Gastrocnemius medialis (tissue), 4 donors: ENCODE data around the gene GFAP. TPM values are rescaled to one million over a fixed set of nuclear protein-coding genes. Genes with fewer than 3 reads are reported as not detected.

Experiments
- ATAC-seq, 2 donors: fragments of 150-250 bp; one replicate each; pipeline ENCODE4 v1.9.1; 2016
- DNase-seq, 2 donors: peaks; one replicate each; pipeline ENCODE4 v3.0.0-alpha.2; 2019
- H3K27ac ChIP-seq, 4 donors: fragments of 200-600 bp; sonication (generic); 1 replicate in 1 of 4; 2 replicates in 3 of 4; pipeline ENCODE4 v1.5.1; 2016 to 2018; ENCODE audit warnings: mild to moderate bottlenecking in 2 of 4, moderate library complexity in 1 of 4
- H3K27me3 ChIP-seq, 3 donors: fragments of 200-600 bp; sonication (generic) in 2 of 3; 1 replicate in 1 of 3; 2 replicates in 2 of 3; pipeline versions ENCODE4 v1.5.1 to v1.6.0; 2016 to 2019; ENCODE audit warnings: mild to moderate bottlenecking in 1 of 3, moderate library complexity in 1 of 3
- H3K36me3 ChIP-seq, 2 donors: fragments of 200-600 bp; sonication (generic) in 1 of 2; one replicate each; pipeline ENCODE4 v1.5.1; 2017 to 2018
- H3K4me1 ChIP-seq, 2 donors: fragments of 200-600 bp; sonication (generic) in 1 of 2; one replicate each; pipeline ENCODE4 v1.5.1; 2016 to 2017; ENCODE audit warnings: mild to moderate bottlenecking in 2 of 2
- H3K4me3 ChIP-seq, 4 donors: fragments of 200-600 bp; sonication (generic) in 3 of 4; 1 replicate in 1 of 4; 2 replicates in 3 of 4; pipeline ENCODE4 v1.5.1; 2016 to 2019; ENCODE audit warnings: mild to moderate bottlenecking in 2 of 4
- H3K9me3 ChIP-seq, 3 donors: fragments of 200-600 bp; sonication (generic) in 2 of 3; 1 replicate in 1 of 3; 2 replicates in 2 of 3; pipeline ENCODE4 v1.5.1; 2016 to 2019
- CTCF ChIP-seq, 5 experiments: fragments of 450-650 bp in 3 of 5; fragments of 200-600 bp in 2 of 5; sonication (generic) in 2 of 5; IDR thresholded peaks in 4 of 5; conservative IDR thresholded peaks in 1 of 5; 1 replicate in 4 of 5; 2 replicates in 1 of 5; pipeline ENCODE4 v1.5.1; 2016 to 2019; ENCODE audit warnings: antibody characterized with exemption in 5 of 5, mild to moderate bottlenecking in 3 of 5, moderate library complexity in 3 of 5
- POLR2A ChIP-seq, 2 donors: fragments of 450-650 bp; IDR thresholded peaks; one replicate each; pipeline ENCODE4 v1.6.1; 2017; ENCODE audit warnings: antibody characterized with exemption in 2 of 2, mild to moderate bottlenecking in 2 of 2, moderate library complexity in 2 of 2
- in situ Hi-C, 4 donors: fragments of 200-750 bp; cut with MboI; loops; one replicate each; pipeline versions ENCODE4 v1.15.0 to v1.8.0; 2017; ENCODE audit warnings: low sequenced_read_pairs in 4 of 4
- intact Hi-C: fragments of 100-400 bp; cut with DNase I; formaldehyde crosslinking; loops from one replicate; pipeline ENCODE4 v1.15.1; 2023; ENCODE audit warnings: low total_unique reads
- total RNA-seq, 4 donors: library from RNA; depleted of rRNA; stranded (reverse); fragments of >200 nt; gene quantifications; one replicate each; pipeline versions ENCODE4 v1.1.0 to v1.2.3, GENCODE V29; 2016

GFAP gene
- total RNA-seq, 4 donors from 2014 or later = not detected

- H3K27ac ChIP-seq = no peak overlapping the region
- no peaks in the 10 kb centered on the region for H3K27me3 ChIP-seq
- H3K36me3 ChIP-seq = no peaks in the 10 kb centered on the region
- no peaks in the 10 kb centered on the region for H3K9me3 ChIP-seq
- ATAC-seq = no peak
- H3K4me1 ChIP-seq = peaks cover 0 to 6% of the 10 kb centered on the region in 2 donors
- TF ChIP-seq CTCF (IDR thresholded peaks at IDR 0.05 in 4 of 5, conservative IDR thresholded peaks at IDR 0.05 in 1 of 5) = no peak
- no peak for TF ChIP-seq POLR2A (IDR thresholded peaks at IDR 0.05)
- no peak for DNase-seq
- in situ Hi-C loops (no loop called here), intact Hi-C loops (no loop called here)
- H3K4me3 ChIP-seq = no peak overlapping the region
These were observed 17.4 kb upstream of the GFAP start for GRCh38 chr17:44932787-44933097.

GRCh38 chr17:44932096-44932786, 16.9 kb upstream of the GFAP start:
- Histone ChIP-seq H3K27ac (no peak overlapping the region), H3K36me3 (no peaks in the 10 kb centered on the region), H3K27me3 (no peaks in the 10 kb centered on the region), H3K9me3 (no peaks in the 10 kb centered on the region), H3K4me1 (peaks cover 0 to 6% of the 10 kb centered on the region in 2 donors), H3K4me3 (no peak overlapping the region)
- intact Hi-C loops = no loop called here
- DNase-seq (no peak), ATAC-seq (no peak)
- in situ Hi-C loops = no loop called here
- no peak for TF ChIP-seq POLR2A (IDR thresholded peaks at IDR 0.05)
- TF ChIP-seq CTCF (IDR thresholded peaks at IDR 0.05 in 4 of 5, conservative IDR thresholded peaks at IDR 0.05 in 1 of 5) = no peak

- H3K36me3 ChIP-seq = no peaks in the 10 kb centered on the region
- H3K4me1 ChIP-seq = peaks cover 0 to 6% of the 10 kb centered on the region in 2 donors
- ATAC-seq (no peak), DNase-seq (no peak)
- H3K27me3 ChIP-seq = no peaks in the 10 kb centered on the region
- in situ Hi-C loops (no loop called here), intact Hi-C loops (no loop called here)
- no peaks in the 10 kb centered on the region for H3K9me3 ChIP-seq
- no peak overlapping the region for H3K27ac ChIP-seq
- no peak overlapping the region for H3K4me3 ChIP-seq
- no peak for TF ChIP-seq CTCF (IDR thresholded peaks at IDR 0.05 in 4 of 5, conservative IDR thresholded peaks at IDR 0.05 in 1 of 5)
- no peak for TF ChIP-seq POLR2A (IDR thresholded peaks at IDR 0.05)
These were observed 16.1 kb upstream of the GFAP start for GRCh38 chr17:44931376-44931775.

GRCh38 chr17:44930667-44931066, 15.4 kb upstream of the GFAP start:
- Histone ChIP-seq H3K36me3 (no peaks in the 10 kb centered on the region), H3K27ac (no peak overlapping the region), H3K4me1 (peaks cover 0 to 6% of the 10 kb centered on the region in 2 donors), H3K4me3 (no peak overlapping the region), H3K9me3 (no peaks in the 10 kb centered on the region), H3K27me3 (no peaks in the 10 kb centered on the region)
- ATAC-seq = no peak
- intact Hi-C loops = no loop called here
- in situ Hi-C loops = no loop called here
- no peak for DNase-seq
- TF ChIP-seq POLR2A (IDR thresholded peaks at IDR 0.05) = no peak
- no peak for TF ChIP-seq CTCF (IDR thresholded peaks at IDR 0.05 in 4 of 5, conservative IDR thresholded peaks at IDR 0.05 in 1 of 5)
